Embryonic facial prominence (tissue), 1 donor: Measurements from ENCODE around the gene MSL1.
"Not testable (repeated sequence)": the region's sequence is repeated elsewhere in the genome, so short reads cannot be mapped to it uniquely, and the experiment has no call there.

ENCODE experiments used
- DNase-seq: peaks from one replicate; pipeline ENCODE4 v3.0.0-alpha.2; 2016; ENCODE audit errors: extremely low spot score

The MSL1 gene

GRCh38 chr17:40124279-40125141 lies 2.7 kb downstream of the MSL1 start:
- DNase-seq, result no peak

GRCh38 chr17:40129498-40129897 lies 7.7 kb downstream of the MSL1 start:
- DNase-seq, result no peak

GRCh38 chr17:40130352-40131042 lies 8.7 kb downstream of the MSL1 start:
- no peak for DNase-seq

- DNase-seq, result no peak
These were observed 12.4 kb downstream of the MSL1 start for GRCh38 chr17:40134184-40134583.

- DNase-seq, result no peak
These were observed 14.0 kb downstream of the MSL1 start for GRCh38 chr17:40135817-40136216.

GRCh38 chr17:40139566-40140058 lies 17.8 kb downstream of the MSL1 start:
- DNase-seq, result no peak

- DNase-seq, result not testable (repeated sequence)
These were observed 21.4 kb downstream of the MSL1 start for GRCh38 chr17:40143166-40143565.

- DNase-seq, result no peak
These were observed 23.7 kb downstream of the MSL1 start for GRCh38 chr17:40145476-40145875.

GRCh38 chr17:40148527-40148926 lies 26.8 kb downstream of the MSL1 start:
- DNase-seq, result no peak

- no peak for DNase-seq
These were observed 28.5 kb downstream of the MSL1 start for GRCh38 chr17:40150276-40150675.

- DNase-seq, result no peak
These were observed 29.7 kb downstream of the MSL1 start for GRCh38 chr17:40151414-40151963.

GRCh38 chr17:40153603-40154236 lies 31.9 kb downstream of the MSL1 start:
- no peak for DNase-seq

- DNase-seq, result no peak
These were observed 36.2 kb downstream of the MSL1 start for GRCh38 chr17:40157973-40158372.

- DNase-seq, result no peak
These were observed 36.8 kb downstream of the MSL1 start for GRCh38 chr17:40158438-40159013.

- DNase-seq, result no peak
These were observed 37.7 kb downstream of the MSL1 start for GRCh38 chr17:40159456-40159855.

GRCh38 chr17:40167685-40168261 lies 46.0 kb downstream of the MSL1 start:
- DNase-seq, result no peak

- peak; percentile 57 for DNase-seq
These were observed 46.6 kb downstream of the MSL1 start for GRCh38 chr17:40168262-40168832.

- no peak for DNase-seq
These were observed 48.6 kb downstream of the MSL1 start for GRCh38 chr17:40170325-40170724.

GRCh38 chr17:40171750-40172149 lies 50.0 kb downstream of the MSL1 start:
- no peak for DNase-seq

- no peak for DNase-seq
These were observed 51.5 kb downstream of the MSL1 start for GRCh38 chr17:40173091-40173777.

GRCh38 chr17:40173778-40174135 lies 52.0 kb downstream of the MSL1 start:
- DNase-seq, result no peak
